HG02678 (cell line): Measurements from ENCODE around the gene C19orf81.

Experiments used
- ATAC-seq: cut with Tn5 transposase; IDR thresholded peaks from one replicate; pipeline ENCODE4 v1.9.1; 2021; ENCODE audit warnings: mild to moderate bottlenecking, moderate library complexity; ENCODE audit not compliant: unreplicated experiment

The C19orf81 gene

GRCh38 chr19:50629194-50629593 lies 20.1 kb upstream of the C19orf81 start:
- no peak for ATAC-seq

DNA sequence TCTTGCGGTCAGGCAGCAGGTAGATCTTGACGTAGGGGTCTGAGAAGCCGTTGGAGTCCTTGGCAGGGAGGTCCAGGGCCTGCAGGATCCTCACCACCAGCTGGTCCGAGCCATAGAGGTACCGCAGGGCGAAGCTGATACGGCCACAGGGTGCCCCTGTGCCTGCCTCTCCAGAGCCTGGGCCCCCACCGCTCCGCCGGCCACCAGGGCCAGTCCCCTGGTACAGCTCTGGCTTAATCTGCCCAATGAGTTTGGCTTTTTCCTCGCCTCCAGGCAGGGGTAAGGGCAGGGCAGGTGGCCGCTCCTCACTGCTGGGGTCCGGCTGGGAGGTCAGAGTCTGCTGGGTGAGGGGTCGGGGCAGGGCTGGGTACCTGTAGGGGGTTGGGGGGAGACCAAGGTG lies 19.4 kb upstream of the C19orf81 start:
- no peak for ATAC-seq

DNA sequence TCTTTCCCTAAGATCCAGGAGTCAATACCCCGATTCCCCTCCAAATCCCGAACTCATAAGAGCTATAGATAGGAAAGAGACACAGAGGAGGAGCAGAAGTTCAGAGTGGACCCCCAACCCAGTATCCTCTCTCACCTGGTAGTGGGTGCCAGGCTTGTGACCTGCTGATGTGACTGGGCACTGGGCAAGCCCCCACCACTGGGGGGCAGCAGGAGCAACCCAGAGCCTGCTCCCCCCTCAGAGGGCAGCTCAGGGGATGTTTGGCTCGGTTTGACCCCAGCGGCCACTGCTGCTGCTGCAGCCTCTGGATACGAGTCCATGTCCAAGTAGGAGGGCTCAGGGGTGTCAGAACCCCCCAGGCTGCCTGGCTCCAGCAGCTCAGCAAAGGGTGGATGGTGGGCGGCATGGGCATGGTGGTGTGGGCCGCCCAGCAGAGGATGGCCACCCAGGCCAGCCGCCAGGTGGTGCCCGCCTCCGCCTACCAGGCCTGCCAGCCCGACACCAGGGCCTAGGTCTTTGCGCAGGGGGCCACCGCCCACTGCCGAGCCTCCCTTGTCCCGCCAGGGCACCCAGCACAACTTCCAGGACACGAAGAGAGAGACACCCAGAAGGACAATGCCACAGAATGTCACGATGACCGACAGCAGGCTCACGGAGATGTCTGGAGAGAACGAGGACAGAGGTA lies 17.0 kb upstream of the C19orf81 start:
- ATAC-seq = no peak

DNA sequence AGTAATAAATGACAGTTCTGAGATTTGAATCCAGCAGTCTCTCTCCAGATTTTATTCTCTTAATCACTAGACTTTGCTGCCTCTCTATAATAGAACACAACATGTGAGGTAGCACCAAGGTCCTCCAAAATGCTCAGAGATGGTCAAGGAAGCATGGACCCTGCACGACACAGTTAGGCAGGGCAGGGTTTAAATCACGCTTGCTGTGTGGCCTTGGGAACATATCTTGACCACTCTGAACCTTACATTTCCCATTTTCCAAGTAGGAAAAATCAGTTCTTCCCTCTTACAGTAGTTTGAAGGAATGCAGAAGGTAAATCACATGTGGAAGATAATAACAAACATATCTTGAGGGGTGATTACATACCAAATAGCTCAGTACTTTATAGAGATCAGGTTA lies 15.9 kb upstream of the C19orf81 start:
- no peak for ATAC-seq

DNA sequence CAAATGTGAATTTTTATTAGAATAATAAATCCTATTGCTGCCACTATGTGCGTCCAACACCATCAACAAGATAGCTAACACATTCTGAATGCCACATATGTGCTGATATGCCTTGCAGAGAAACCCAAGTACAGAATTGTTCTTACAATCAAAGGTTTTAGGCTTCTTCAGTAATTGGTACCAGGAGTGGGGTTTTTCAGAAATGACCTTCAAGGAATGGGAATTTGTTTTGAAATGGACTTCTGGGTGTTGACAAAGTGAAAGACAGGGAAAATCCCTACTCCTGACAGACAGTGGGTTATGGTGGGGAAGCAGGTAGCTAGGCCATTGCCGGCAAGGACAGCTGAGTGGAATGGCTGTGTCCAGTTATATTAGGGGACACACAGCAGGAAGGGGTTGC lies 15.3 kb upstream of the C19orf81 start:
- ATAC-seq = no peak

GRCh38 chr19:50636317-50637085 lies 12.7 kb upstream of the C19orf81 start:
- no peak for ATAC-seq

DNA sequence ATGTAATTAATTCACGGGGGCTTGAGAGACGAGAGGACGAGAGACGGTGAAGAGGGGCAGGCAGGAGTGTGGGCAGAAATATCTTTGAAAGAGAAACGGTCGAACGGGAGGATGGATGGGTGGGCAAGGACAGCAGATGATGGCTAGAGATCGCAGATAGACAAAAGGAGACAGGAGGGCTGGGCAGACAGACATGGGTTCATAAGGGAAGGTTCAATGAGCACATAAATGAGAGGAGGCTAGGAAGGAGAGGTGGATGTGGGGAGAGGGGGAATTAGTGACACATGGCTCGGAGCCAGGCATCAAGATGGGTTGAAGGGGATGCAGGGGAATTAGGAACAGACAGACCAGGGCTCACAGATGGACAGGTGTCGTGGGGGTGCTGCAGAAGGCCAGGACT lies 10.6 kb upstream of the C19orf81 start:
- no peak for ATAC-seq

DNA sequence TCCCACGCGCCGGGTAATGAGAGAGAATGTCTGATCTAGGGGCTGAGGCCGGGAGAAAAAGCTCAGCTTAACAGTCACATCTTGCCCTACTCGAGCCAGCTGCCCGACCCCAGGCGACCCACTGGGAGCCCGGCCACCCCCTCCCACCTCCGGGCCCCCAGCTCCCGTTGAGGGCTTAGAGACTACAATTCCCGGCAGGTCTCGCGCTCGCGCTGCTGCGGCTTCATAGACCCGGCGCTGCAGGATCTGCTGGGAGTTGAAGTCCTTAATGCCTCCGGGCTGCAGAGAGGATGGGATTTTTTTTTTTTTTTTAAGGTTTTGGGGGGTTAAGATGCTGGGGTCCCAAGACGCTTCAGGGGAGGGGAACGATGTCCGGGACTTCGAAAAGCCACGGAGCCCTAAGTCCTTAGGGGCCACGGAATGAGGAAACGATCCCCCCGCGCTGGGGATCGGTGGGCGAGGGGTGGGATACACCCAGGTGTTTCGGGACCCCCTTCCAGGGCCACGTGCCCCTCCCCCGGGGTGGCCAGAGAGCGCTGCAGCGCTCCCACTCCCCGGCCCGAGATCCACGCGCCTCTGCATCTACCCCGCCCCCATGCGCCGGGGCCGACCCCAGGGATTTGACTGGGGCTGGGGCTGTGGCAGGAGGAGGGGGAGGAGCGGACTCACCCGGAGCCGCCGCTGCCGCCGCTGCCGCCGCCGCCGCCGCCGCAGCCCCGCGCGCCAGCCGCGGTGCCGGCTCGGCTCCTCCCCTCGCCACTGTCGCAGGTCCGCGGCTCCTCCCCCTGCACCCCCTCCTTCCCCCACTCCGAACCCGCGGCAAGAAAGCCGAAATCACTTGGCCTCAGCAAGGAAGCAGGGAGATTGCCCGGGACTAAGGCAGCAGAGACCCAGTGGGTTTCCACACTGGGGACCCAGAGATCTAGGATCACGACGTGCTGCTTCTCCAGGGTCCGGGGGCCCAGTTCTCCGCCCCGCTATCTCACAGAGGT lies 9.8 kb upstream of the C19orf81 start, which contains the start of gene SYT3:
Gene SYT3 (minus strand): TSS at position 761 of the 992 bp plus-strand sequence. CDS start 2,470 bp downstream, outside the sequence.
- ATAC-seq = no peak

GRCh38 chr19:50640368-50640767 lies 8.9 kb upstream of the C19orf81 start:
- no peak for ATAC-seq

DNA sequence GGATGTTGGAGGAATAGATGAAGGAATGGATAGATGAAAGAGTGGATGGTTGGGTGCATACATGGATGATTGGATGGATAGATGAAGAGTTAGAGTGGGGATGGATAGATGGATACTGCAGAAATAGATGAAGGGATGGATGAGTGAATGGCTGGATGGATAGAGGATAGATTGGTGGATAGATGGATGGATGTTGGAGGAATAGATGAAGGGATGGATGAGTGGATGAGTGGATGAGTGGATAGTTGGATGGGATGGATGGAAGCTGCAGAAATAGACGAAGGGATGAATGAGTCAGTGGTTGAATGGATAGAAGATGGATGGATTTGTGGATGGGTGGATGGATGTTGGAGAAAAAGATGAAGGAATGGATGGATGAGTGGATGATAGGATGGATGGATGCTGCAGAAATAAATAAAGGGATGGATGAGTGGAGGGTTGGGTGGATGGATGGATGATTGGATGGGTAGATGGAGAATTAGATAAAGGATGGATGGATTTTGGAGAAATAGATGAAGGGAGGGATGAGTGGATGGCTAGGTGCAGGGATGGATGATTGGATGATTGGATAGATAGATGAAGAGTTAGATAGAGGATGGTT lies 4.8 kb upstream of the C19orf81 start:
- ATAC-seq = no peak

GRCh38 chr19:50645107-50645506 lies 4.1 kb upstream of the C19orf81 start:
- no peak for ATAC-seq

- ATAC-seq = no peak
Observed at GRCh38 chr19:50646074-50646807, 3.0 kb upstream of the C19orf81 start.

DNA sequence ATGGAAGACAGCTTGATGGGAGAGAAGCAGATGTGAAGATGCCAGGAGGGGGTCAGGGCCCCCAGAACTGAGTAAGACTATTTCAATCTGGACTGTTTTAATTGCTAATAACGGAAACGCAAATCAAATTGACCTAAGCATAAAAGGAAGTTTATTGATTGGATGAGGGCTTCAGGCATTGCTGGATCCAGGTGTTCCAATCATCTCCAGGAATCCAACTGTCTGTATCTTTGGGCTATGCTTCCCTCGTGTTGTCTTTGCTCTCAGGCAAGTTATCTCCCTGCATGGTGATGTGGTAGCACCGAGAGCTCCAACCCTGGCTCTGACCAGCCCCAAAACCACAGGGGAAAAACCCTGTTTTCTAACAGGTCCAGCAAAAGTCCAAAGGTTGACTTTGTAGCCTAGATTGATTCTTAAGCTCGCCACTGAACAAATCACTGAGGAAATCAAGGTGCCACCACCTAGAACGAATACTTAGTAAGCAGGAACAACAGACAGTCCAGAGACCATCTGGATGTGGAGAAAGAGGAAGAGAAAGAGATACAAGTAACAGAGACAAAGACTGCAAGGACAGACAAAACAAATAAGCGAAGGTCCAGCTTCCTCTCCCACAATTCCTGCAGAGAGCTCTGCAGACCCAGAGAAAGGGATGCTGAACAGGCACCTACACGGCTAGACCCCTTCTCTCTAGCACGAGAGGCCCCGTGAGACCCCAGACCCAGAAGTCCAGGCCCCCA lies 1.2 kb upstream of the C19orf81 start:
- no peak for ATAC-seq

- no peak for ATAC-seq
Observed at GRCh38 chr19:50648659-50649058, 586 bp upstream of the C19orf81 start.

GRCh38 chr19:50651174-50651573 lies 1.9 kb downstream of the C19orf81 start:
- no peak for ATAC-seq

- ATAC-seq = no peak
Observed at GRCh38 chr19:50652722-50653121, 3.5 kb downstream of the C19orf81 start.

DNA sequence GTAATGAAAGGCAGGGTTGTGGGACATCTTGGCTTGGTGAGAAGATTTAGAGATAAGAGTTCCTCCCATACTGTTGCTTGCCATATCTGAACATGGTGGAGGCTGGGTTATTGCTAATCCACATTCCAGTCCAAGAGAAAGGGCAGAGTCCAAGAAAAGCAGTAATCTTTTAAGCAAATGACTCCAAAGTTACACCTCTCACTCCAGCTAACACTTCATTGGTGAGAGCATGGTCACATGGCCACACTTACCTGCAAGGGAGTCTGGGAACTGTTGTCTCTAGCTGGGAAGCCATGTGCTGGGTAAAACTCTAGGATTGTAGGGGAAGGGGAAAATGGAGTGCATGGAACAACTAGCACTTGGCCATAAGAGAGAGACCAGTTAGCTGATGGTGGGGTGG lies 5.6 kb downstream of the C19orf81 start:
- ATAC-seq = no peak

- ATAC-seq = no peak
Observed at GRCh38 chr19:50657222-50657669, 8.0 kb downstream of the C19orf81 start.

DNA sequence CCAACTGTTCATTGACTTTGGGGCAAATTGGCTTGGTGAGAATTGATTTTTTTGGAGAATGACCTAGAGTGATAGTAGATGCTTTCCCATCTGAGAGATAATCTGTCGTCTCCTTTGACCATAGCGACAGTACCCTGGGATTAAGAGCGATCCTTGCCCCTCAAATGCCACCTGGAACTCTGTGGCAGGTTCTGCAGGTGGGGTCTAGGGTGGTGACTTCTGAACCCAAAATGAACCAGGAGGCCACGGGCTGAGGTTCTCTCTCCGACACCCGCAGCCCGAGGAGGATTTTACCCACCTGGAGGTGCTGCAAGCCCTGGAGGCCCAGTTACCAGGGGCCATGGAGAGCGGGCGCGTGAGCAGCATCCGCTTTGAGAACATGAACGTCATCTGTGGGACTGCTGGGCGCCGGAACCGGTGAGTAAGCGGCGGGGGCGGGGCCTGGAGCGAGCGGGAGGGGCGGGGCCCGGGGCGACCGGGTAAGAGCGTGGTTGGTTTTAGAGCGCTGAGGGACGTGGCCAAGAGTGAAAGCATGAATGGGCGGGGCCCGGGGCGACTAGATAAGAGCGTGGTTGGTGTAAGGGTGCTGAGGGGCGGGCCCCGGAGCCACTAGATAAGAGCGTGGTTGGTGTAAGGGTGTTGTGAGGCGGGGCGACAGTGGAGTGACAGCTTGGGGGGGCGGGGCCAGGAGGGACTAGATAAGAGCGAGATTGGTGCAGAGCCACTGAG lies 8.6 kb downstream of the C19orf81 start:
- ATAC-seq = no peak
